K562 (cell line): ENCODE measurements around the gene ABI3BP. TPM values are rescaled to one million over a fixed set of nuclear protein-coding genes. Genes with fewer than 3 reads are reported as not detected.

Experiments
- ATAC-seq: fragments of 200-7000 bp; cut with Tn5 transposase; 3 replicates; pipeline ENCODE4 v1.9.1; 2020; ENCODE audit warnings: moderate library complexity
- BruUV-seq: library from RNA; stranded (reverse); fragments of 400-500 nt; replicated peaks from 2 replicates; lab custom pipeline; 2021; lab: Mats Ljungman, UMichigan
- CTCF ChIA-PET: fragments of 300-600 bp; formaldehyde crosslinking; extraction: SDS; loops from one replicate; lab custom pipeline; 2021; ENCODE audit warnings: low intra/inter-chr PET ratio; lab: Yijun Ruan, JAX
- POLR2A ChIA-PET: fragments of 300-600, 350-650 bp; sonication (Branson Sonifier 250); formaldehyde crosslinking; extraction: SDS; loops from one replicate; lab custom pipeline; 2021; ENCODE audit warnings: antibody characterized with exemption, inconsistent platforms; lab: Yijun Ruan, JAX
- DNase-seq, 4 experiments: peaks; one replicate each; pipeline versions ENCODE4 v3.0.0 to v3.0.0-alpha.2; 2011 to 2018; ENCODE audit warnings: low spot score in 3 of 4, mixed read lengths in 3 of 4; ENCODE audit errors: extremely low read depth in 1 of 4
- FAIRE-seq: peaks from 2 replicates; lab custom pipeline; 2011; peaks lifted over from hg19 to GRCh38; lab: Jason Lieb, UNC
- H2AFZ ChIP-seq: 2 replicates; pipeline ENCODE4 v1.6.0; 2011; ENCODE audit warnings: low read depth, low read length, control low read depth, inconsistent platforms
- H3K27ac ChIP-seq: fragments of 200-600 bp; 3 replicates; pipeline ENCODE4 v1.8.0; 2011; ENCODE audit warnings: low read depth, mild to moderate bottlenecking, control low read depth, inconsistent platforms, low read length, moderate library complexity, mixed read lengths; ENCODE audit errors: extremely low read depth
- H3K27me3 ChIP-seq, 2 experiments: fragments of 300-600 bp in 1 of 2; 2 replicates in 1 of 2; 3 replicates in 1 of 2; pipeline versions ENCODE4 v1.6.0 to v1.8.0; 2011; ENCODE audit warnings: inconsistent platforms in 2 of 2, low read length in 2 of 2, mild to moderate bottlenecking in 1 of 2, mixed read lengths in 1 of 2, moderate library complexity in 1 of 2; ENCODE audit not compliant: control insufficient read depth in 2 of 2, insufficient read depth in 2 of 2
- H3K36me3 ChIP-seq: fragments of 300-600 bp; 3 replicates; pipeline ENCODE4 v1.8.0; 2011; ENCODE audit warnings: mild to moderate bottlenecking, low read length, inconsistent platforms; ENCODE audit not compliant: control insufficient read depth, insufficient read depth
- H3K4me1 ChIP-seq, 2 experiments: fragments of 200-600 bp in 1 of 2; replicated peaks in 1 of 2; 2 replicates in 1 of 2; 3 replicates in 1 of 2; pipeline versions ENCODE4 v1.5.1 to v1.8.0; 2011; ENCODE audit warnings: inconsistent platforms in 2 of 2, low read length in 2 of 2, mild to moderate bottlenecking in 1 of 2, mixed read lengths in 1 of 2, moderate library complexity in 1 of 2; ENCODE audit not compliant: control insufficient read depth in 2 of 2, insufficient read depth in 2 of 2
- H3K4me2 ChIP-seq: 2 replicates; pipeline ENCODE4 v1.6.1; 2011; ENCODE audit warnings: low read length, control low read depth, inconsistent platforms, mixed read lengths; ENCODE audit not compliant: insufficient read depth
- H3K4me3 ChIP-seq: fragments of 200-600 bp; sonication (generic), shearing (Covaris generic); 2 replicates; pipeline ENCODE4 v1.5.1; 2016; ENCODE audit warnings: control low read depth, inconsistent platforms
- H3K79me2 ChIP-seq: fragments of 200-600 bp; 3 replicates; pipeline ENCODE4 v1.8.0; 2011; ENCODE audit warnings: low read length, inconsistent platforms; ENCODE audit not compliant: control insufficient read depth, insufficient read depth
- H3K9ac ChIP-seq, 2 experiments: 2 replicates each; pipeline versions ENCODE4 v1.6.0 to v1.6.1; 2011; ENCODE audit warnings: low read depth in 2 of 2, low read length in 2 of 2, control low read depth in 1 of 2, inconsistent platforms in 1 of 2, mild to moderate bottlenecking in 1 of 2, mixed read lengths in 1 of 2; ENCODE audit not compliant: insufficient read depth in 1 of 2
- H3K9me1 ChIP-seq: one replicate; pipeline ENCODE4 v1.6.0; 2011; ENCODE audit warnings: inconsistent platforms, mild to moderate bottlenecking, low read length, moderate library complexity; ENCODE audit not compliant: control insufficient read depth, insufficient read depth
- H3K9me3 ChIP-seq: replicated peaks from 2 replicates; pipeline ENCODE4 v1.5.1; 2011; ENCODE audit warnings: low read depth, low read length, inconsistent platforms; ENCODE audit not compliant: control insufficient read depth, insufficient read depth
- H4K20me1 ChIP-seq: replicated peaks from 2 replicates; pipeline ENCODE4 v1.6.1; 2011; ENCODE audit warnings: low read length, inconsistent platforms, mixed read lengths; ENCODE audit not compliant: control insufficient read depth, insufficient read depth
- CBX8 ChIP-seq: fragments of 200-600 bp; sonication (generic); IDR thresholded peaks from 2 replicates; pipeline ENCODE4 v1.6.1; 2012; ENCODE audit warnings: borderline replicate concordance, mixed run types, low read depth, mild to moderate bottlenecking, moderate library complexity, mixed read lengths, low read length, control low read depth, inconsistent platforms; ENCODE audit not compliant: poor library complexity, severe bottlenecking; ENCODE audit errors: extremely low read depth
- CHD1 ChIP-seq: fragments of 200-600 bp; sonication (generic); IDR thresholded peaks from one replicate; pipeline ENCODE4 v1.6.1; 2012; ENCODE audit warnings: mild to moderate bottlenecking, moderate library complexity, low read length, inconsistent platforms
- ETS2 ChIP-seq: IDR thresholded peaks from 2 replicates; pipeline ENCODE4 v1.6.1; 2016; ENCODE audit warnings: borderline replicate concordance, missing genetic modification characterization, mild to moderate bottlenecking, moderate library complexity, missing compliant biosample characterization; ENCODE audit not compliant: poor library complexity, severe bottlenecking
- ETV5 ChIP-seq: sonication (generic); formaldehyde crosslinking; IDR thresholded peaks from 2 replicates; pipeline ENCODE4 v1.4.0; 2020; ENCODE audit warnings: low read depth, mild to moderate bottlenecking, missing genetic modification reagents
- HIVEP1 ChIP-seq: fragments of 250-450 bp; sonication (Bioruptor Pico); IDR thresholded peaks from 2 replicates; pipeline ENCODE4 v1.4.0; 2020; ENCODE audit warnings: mild to moderate bottlenecking
- RBM15 ChIP-seq: fragments of 200-400 bp; formaldehyde crosslinking; IDR thresholded peaks from 2 replicates; pipeline ENCODE4 v1.6.1; 2018; ENCODE audit warnings: mild to moderate bottlenecking, low read length, moderate library complexity; ENCODE audit not compliant: insufficient read depth
- SLC30A9 ChIP-seq: fragments of 250-450 bp; sonication (Bioruptor Pico); IDR thresholded peaks from 2 replicates; pipeline ENCODE4 v1.8.0; 2022; ENCODE audit warnings: mild to moderate bottlenecking, moderate library complexity
- ZNF561 ChIP-seq: fragments of 450-650 bp; formaldehyde crosslinking; conservative IDR thresholded peaks from 2 replicates; pipeline ENCODE4 v1.4.0; 2020; ENCODE audit warnings: mild to moderate bottlenecking, moderate library complexity
- in situ Hi-C: fragments of 300-500 bp; cut with MboI; formaldehyde crosslinking; loops from 4 replicates; pipeline ENCODE4 v1.15.0; 2018; ENCODE audit warnings: inconsistent platforms, mixed read lengths
- intact Hi-C: fragments of 100-400 bp; cut with micrococcal nuclease; formaldehyde crosslinking; loops from 2 replicates; pipeline ENCODE4 v1.14.2; 2022
- polyA plus RNA-seq, 8 experiments: library from polyadenylated mRNA; depleted of rRNA in 4 of 8; stranded (reverse) in 5 of 8; unstranded in 3 of 8; fragments of >200 nt; fragmentation: Nextera tagmentation in 2 of 8; fragmentation: Illumina TruSeq in 1 of 8; extraction: Ambion mirVana in 2 of 8; extraction: Trizol in 1 of 8; gene quantifications; 2 replicates each; pipeline versions ENCODE4 v1.2.1 to v1.2.3, GENCODE V29; 2011 to 2014; ENCODE audit warnings: inconsistent platforms in 1 of 8, missing spikeins in 1 of 8
- total RNA-seq, 7 experiments: library from RNA; depleted of rRNA in 6 of 7; stranded (reverse); fragments of >200 nt in 6 of 7; fragmentation: Illumina TruSeq in 2 of 7; extraction: Trizol in 2 of 7; gene quantifications; 2 replicates each; pipeline versions ENCODE4 v1.2.1 to v1.2.3, GENCODE V29; 2011 to 2021; ENCODE audit warnings: low replicate concordance in 1 of 7
- TF ChIP-seq, protein P1 (sequence below): sonication (generic); formaldehyde crosslinking; IDR thresholded peaks from 2 replicates; pipeline ENCODE4 v1.8.0; 2022; ENCODE audit warnings: missing genetic modification reagents, mild to moderate bottlenecking, moderate library complexity, borderline replicate concordance
- TF ChIP-seq, protein P2 (sequence below), 2 experiments: IDR thresholded peaks in 1 of 2; conservative IDR thresholded peaks in 1 of 2; 2 replicates each; pipeline ENCODE4 v1.6.1; 2016; ENCODE audit warnings: low read depth in 2 of 2, mild to moderate bottlenecking in 1 of 2, missing compliant biosample characterization in 1 of 2, missing genetic modification characterization in 1 of 2, moderate library complexity in 1 of 2

ABI3BP gene
- total and polyA plus RNA-seq, 9 of the 15 experiments (the other 6 are each of a cell fraction or from before 2014, with no cell fraction given): 0.01 to 0.24 (median 0.06) TPM; not detected in 5

- no peak overlapping the region for H3K4me2 ChIP-seq
- no peak overlapping the region for H3K4me3 ChIP-seq
- no peaks in the 10 kb centered on the region for H4K20me1 ChIP-seq
- ATAC-seq (no peak), FAIRE-seq (no peak), DNase-seq (no peak)
- no peak overlapping the region for H2AFZ ChIP-seq
- H3K27ac ChIP-seq: no peak overlapping the region
- H3K36me3 ChIP-seq: no peaks in the 10 kb centered on the region; the same call in 2 of the 3 replicates
- H3K27me3 ChIP-seq: no peaks in the 10 kb centered on the region
- TF ChIP-seq HIVEP1 (CRISPR knock-in tag) (no peak), ZNF561 (CRISPR knock-in tag) (no peak), CHD1 (no peak), RBM15 (no peak), SLC30A9 (CRISPR knock-in tag) (no peak), ETV5 (CRISPR knock-in tag) (no peak), ETS2 (tag) (no peak), CBX8 (no peak)
- TF ChIP-seq, protein P1, sequence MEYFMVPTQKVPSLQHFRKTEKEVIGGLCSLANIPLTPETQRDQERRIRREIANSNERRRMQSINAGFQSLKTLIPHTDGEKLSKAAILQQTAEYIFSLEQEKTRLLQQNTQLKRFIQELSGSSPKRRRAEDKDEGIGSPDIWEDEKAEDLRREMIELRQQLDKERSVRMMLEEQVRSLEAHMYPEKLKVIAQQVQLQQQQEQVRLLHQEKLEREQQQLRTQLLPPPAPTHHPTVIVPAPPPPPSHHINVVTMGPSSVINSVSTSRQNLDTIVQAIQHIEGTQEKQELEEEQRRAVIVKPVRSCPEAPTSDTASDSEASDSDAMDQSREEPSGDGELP: no peak
- TF ChIP-seq, protein P2, sequence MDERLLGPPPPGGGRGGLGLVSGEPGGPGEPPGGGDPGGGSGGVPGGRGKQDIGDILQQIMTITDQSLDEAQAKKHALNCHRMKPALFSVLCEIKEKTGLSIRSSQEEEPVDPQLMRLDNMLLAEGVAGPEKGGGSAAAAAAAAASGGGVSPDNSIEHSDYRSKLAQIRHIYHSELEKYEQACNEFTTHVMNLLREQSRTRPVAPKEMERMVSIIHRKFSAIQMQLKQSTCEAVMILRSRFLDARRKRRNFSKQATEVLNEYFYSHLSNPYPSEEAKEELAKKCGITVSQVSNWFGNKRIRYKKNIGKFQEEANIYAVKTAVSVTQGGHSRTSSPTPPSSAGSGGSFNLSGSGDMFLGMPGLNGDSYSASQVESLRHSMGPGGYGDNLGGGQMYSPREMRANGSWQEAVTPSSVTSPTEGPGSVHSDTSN (CRISPR knock-in tag; IDR thresholded peaks at IDR 0.05; ENCODE audit: low read depth): no peak
- TF ChIP-seq, protein P2 (tag; conservative IDR thresholded peaks at IDR 0.05; ENCODE audit: low read depth): no peak
- no peaks in the 10 kb centered on the region for H3K9me3 ChIP-seq
- no TSS peak for BruUV-seq
- CTCF ChIA-PET: no interaction called here
- POLR2A ChIA-PET: interaction anchor here (0.9 to 1.5 kb wide), 4 partner anchors 9 to 17 kb away, joined by 3 to 5 read pairs (median 4); no protein-coding TSS in a partner anchor
- no peaks in the 10 kb centered on the region; a peak in 2 of 5 replicates for H3K4me1 ChIP-seq
- no peaks in the 10 kb centered on the region for H3K9me1 ChIP-seq
- no peak overlapping the region for H3K9ac ChIP-seq
- in situ Hi-C loops: no loop called here
- H3K79me2 ChIP-seq: no peaks in the 10 kb centered on the region
- intact Hi-C loops: no loop called here
Observed at GRCh38 chr3:100759950-100760349, 233.3 kb downstream of the ABI3BP start.
